ENCODE results near the gene CYB561A3.
A peak's percentile ranks its signal among the peaks of the same experiment; 100 is the strongest.

The CYB561A3 gene

DNA sequence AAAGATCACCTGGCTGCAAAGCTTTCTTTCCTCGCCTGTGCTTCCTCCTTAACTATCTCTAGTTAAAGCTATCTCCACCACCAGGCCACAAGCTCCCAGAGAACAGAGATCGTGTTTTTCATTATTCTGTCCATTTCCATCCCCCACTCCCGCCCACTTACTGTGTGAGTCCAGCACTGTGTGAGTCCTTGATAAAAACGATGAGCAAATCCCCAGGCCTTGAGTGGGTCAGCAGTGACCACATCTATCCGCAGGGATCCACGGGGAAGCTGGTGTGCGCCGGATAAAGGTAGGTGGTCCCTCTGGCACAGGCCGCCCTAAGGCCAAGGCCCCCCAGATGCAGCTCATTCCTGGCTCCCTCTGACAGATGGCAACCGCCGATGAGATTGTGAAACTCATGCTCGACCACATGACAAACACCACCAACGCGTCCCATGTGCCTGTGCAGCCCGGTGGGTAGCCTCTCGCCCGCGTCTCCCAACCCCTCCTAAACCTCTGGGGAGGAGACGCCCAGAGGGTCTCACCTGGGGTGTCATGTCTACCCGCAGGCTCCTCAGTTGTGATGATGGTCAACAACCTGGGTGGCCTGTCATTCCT lies 19.4 kb downstream of the CYB561A3 start:
- DNase-seq, result no peak

- no peak for DNase-seq
These were observed 20.0 kb downstream of the CYB561A3 start for GRCh38 chr11:61341706-61342105.

GRCh38 chr11:61340979-61341378 lies 20.7 kb downstream of the CYB561A3 start:
- no peak for DNase-seq

- DNase-seq, result no peak
These were observed 22.2 kb downstream of the CYB561A3 start for GRCh38 chr11:61339490-61339878.

GRCh38 chr11:61338783-61339489 lies 22.7 kb downstream of the CYB561A3 start:
- DNase-seq, result no peak

DNA sequence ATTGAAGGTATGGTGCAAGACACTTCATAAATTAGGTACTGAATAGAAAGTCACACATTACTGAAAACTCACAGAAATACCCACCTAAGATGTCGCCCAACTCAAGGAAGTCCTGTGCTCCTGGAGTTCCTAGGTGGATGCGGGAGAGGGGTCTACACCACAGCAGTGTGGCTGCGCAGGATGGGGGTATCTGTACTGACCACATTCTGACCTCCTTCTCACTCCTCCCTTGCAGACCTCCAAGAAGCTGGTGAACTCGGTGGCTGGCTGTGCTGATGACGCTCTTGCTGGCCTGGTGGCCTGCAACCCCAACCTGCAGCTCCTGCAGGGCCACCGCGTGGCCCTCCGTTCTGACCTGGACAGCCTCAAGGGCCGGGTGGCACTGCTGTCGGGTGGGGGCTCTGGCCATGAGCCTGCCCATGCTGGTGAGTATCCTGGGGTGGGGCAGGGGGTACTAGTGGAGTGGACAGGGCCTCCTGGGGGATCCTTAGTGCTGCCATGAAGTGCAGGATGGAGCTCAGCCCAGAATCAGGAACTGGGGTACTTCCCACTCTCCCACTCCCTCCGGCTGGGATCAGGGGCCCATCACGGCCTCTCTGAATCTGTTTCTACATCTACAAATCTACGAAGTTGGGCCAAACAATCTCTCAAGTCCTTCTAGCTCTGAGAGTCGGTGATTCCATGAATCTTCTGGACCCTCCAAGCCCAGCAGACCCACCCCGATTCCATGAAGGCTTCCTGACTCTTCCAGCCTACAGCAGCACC lies 23.8 kb downstream of the CYB561A3 start:
- DNase-seq, result no peak

DNA sequence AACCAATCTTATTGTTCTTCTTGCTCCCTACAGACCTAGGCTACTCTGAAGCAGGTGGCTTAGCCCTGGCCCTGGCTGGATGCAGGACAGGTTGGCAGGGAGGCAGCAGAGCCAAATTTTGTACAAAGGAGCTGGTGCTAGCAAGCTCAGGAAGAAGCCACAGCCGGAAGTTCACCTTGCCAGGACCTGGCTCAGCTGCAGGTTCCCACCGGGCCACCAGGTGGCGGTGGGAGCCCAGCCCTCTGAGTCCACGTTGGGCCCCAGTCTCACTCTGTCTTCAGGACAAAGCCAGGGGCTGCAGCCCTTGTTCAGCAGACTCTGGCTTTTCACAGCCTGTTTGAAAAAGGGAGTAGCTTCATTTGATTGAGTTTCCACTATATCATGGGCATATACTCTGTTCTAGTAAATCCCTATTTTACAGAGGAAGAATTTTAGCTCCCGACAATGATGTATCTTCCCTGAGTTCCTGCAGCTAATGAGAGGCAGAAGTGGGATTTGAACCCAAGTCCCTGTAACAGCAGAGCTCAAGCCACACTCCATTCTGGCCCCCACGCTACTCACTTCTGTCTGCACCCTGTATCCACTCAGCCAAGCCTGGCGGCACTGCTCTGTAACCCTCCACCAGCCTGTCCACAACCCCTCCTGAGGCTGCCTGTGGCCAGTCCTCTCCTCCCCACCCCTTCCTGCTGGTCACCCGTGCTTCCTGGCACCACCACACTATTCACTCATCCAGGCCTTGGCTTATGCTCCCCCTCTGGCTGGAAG lies 25.3 kb downstream of the CYB561A3 start:
- DNase-seq, result peak; percentile 74

DNA sequence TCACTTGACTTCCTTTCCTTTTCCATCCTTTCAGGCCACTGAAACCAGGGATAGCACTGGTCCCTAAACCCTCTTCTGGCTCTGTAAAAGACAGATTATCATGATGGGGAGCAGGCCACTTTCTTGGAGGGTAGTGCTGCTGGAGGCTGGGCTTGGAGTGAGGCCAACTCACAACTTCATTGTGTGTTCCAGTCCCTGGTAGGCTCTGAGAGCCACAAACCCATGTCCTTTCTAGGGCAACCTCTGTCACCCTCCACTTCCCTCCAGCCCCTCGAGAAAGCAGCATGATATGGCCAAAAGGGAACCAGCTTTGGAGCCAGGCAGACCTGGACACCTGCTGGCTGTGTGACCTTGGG lies 26.3 kb downstream of the CYB561A3 start:
- DNase-seq, result no peak

DNA sequence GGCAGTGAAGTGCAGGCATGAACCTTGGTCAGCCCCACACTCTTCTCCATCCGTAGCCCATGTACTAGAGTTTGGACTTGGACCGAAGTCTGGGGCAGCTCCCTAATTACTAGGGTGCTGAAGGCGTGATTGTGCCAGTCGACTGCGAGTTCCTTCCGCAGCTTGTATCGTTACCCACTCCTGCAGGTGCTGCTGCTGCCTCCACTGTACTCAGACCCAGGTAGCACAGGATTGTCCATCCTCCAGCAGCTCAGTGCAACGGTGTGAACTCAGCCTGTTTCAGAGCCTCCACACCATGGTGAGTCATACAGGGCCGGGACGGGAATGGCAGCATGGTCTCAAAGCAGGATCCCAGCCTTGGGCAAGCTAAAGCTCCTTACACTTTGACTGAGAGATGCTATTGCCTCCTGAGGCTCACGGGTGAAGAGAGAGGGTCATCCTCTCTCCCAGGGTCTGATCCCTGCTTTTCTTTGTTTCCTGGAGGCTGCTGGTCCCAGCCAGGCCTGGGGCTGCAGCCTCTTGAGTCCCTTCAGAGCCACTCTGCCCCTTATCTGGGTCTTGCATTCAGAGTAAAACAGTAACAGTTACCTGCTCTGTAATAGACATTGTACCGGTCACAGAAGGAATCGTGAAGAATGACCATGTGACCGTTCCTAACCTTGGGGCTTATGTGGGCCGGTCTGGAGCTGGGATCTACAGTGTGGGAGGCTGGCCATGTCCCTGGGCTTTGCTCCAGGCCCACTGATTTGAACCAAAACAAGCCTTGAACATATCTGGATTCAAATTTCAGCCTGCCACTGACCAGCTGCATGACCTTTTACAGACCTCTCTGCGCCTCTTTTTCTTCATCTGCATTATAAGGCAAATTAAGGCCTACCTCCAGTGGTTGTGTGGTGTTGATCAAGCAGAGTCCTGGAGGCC lies 27.0 kb downstream of the CYB561A3 start:
- no peak for DNase-seq

- no peak for DNase-seq
These were observed 27.9 kb downstream of the CYB561A3 start for GRCh38 chr11:61333550-61334433.

DNA sequence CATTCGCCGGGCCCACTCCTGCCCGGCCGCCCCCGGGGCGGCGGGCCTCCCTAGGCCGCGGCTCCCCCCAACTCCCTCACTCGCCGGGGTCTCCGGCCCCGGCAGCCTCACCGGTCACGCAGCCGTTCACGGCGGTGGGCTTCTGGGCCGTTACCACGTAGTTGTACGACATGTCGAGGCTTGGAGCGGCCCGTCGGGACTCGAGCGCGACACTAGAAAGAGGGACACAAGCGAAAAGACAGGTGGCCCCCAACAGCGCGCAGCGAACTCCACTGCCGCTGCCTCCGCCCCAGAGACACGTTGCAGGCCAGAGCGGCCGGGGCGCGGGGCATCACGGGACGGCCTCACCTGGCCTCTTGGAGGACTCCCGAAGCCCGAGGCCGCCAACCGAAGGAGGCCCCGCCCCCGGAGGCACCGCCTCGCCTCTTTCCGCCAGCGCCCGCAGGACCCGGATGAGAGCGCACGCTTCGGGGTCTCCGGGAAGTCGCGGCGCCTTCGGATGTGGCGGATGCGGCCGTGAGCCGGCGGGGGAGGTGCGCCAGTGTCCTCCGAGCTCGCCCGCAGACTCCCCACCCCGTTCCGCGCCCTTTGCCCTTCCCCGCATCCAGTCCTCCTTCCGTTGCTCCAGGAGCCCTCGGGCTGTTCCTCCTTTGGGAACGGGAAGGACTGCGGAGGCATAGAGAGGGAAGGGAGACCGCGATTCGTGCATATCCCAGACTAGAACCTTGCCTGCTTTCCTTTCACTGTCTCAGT lies 28.7 kb downstream of the CYB561A3 start, which contains the start of the genes DDB1 and TKFC:
Gene DDB1 (minus strand): TSS at position 309 of the 753 bp plus-strand sequence. CDS start 137 bp downstream, at position 172.
Gene TKFC (plus strand): TSS at position 432 of the 753 bp plus-strand sequence. CDS start 1,501 bp downstream, outside the sequence.
- DNase-seq, result peak; percentile 94

DNA sequence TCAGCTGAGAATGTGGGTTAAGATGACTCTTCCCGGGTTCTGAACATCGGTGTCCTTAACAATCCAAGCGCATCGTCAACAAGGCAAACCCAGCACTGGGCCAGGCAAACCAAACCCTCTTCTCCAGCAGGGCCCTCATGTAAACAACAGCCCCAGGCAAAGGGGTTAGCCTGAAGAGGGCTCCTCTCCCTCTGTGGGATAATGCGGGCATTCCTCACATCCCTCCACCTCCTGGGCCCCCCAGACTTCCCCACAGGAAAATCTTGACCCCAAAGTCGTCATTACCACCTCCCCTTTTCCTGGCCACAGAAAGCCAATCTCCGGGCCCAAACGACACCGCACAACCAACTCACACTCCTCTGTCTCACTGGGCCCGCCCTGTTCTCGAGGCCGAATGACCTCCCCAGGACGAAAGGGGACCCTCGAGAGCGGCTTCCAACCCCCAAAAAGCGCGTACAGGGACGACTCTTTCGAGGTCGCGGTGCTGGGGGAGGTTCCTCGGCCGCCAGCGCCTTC lies 29.3 kb downstream of the CYB561A3 start:
- DNase-seq, result no peak

DNA sequence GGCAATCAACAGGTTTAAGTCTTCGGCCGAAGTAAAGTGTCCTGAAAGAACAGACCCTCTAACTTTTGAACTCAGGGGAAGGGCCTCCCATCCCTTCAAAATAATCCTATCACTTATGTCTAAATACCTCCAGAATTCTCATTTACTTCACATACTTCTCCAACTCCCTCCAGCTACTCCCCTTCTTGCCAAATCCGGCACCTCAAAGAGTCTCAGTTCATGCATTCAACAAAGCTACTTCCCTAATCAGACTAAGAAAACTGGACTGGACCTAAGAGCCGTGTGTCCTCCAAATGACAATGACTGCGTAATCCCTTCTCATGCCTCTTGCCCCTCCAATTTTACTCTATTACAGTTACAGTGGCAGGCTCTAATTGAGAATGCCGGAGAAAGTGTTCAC lies 30.0 kb downstream of the CYB561A3 start:
- DNase-seq, result no peak

GRCh38 chr11:61329871-61330270 lies 31.8 kb downstream of the CYB561A3 start:
- DNase-seq, result no peak

DNA sequence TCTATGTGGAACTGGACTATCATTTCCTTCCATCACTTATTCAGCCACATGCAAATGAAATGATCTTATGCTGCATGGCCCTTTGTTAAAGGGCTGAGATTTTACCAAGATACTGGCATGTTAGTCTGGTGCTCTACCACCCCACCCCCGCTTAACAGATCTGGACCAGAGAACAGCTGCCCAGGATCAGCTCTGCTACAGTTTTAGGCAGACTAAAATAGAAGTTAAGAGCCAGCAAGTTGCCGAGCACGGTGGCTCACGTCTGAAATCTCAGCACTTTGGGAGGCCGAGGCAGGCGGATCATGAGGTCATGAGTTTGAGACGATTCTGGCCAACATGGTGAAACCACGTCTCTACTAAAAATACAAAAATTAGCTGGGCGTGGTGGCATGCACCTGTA lies 33.3 kb downstream of the CYB561A3 start:
- DNase-seq, result no peak

DNA sequence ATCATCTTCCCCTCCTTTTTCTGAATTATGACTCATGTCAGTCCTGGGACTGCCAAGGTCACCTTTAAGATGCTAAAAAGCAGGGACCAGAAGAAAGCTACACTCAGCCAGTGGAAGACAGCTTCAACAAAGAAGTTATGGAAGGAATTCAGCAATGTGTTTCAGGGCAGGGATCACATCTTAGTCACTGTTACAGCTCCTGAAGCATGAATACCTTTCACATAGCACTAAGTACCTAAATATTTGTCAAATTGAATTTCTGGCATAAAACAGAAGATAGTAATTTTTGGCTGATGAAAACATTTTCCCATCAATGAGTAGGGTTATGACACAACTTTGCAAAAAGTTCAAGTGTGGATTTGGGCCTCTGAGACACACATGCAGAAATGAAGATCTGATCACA lies 34.0 kb downstream of the CYB561A3 start:
- no peak for DNase-seq

DNA sequence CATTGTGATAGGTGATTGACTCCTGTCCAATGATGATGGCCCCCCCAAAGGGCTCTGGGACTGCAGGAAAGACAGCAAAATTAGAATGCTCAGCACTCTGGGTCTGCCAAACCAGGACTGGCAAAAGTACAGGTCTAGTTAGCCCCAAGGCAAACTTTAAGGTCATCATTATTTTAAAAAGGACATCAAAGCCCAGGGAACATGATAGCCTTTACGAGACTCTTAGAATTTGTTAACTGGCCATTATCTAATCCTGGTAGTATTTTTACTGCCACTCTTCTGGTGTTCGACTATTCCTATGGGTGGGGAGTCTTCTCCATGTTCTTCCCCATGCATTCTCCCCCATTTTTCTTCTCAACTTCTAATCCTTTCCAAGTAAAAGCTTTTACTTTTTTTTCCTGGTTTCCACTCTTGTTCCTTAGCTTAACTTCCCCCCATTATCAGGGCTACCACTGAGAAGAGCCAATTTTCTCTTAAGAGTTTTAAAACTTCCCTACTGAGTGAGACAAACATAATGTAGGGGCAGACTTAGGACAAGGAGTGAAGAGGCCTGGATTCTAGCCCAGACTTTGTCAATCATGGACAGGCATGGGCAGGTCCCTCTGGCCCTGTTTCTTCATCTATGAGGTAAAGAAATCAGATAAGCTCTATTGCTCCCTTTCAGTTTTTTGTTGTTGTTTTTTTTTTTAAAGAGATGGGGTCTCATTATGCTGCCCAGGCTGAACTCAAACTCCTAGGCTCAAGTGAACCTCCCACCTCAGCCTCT lies 35.9 kb downstream of the CYB561A3 start:
- DNase-seq, result no peak

- DNase-seq, result no peak
These were observed 46.4 kb downstream of the CYB561A3 start for GRCh38 chr11:61315260-61315659.

GRCh38 chr11:61310749-61311148 lies 50.9 kb downstream of the CYB561A3 start:
- no peak for DNase-seq

All from activated CD4-positive, alpha-beta T cell treated with anti-CD3 and anti-CD28 coated beads for 1 hour (primary cell).